Tibial nerve (tissue), 4 donors: ENCODE data around the gene DKK3. TPM values are rescaled to one million over a fixed set of nuclear protein-coding genes. Genes with fewer than 3 reads are reported as not detected.

Experiments used
- DNase-seq, 2 donors: peaks; one replicate each; pipeline ENCODE4 v3.0.0-alpha.2; 2019; ENCODE audit warnings: low spot score in 2 of 2
- H3K27ac ChIP-seq, 4 donors: fragments of 200-600 bp; sonication (generic) in 3 of 4; one replicate each; pipeline ENCODE4 v1.5.1; 2017 to 2019; ENCODE audit warnings: mild to moderate bottlenecking in 1 of 4
- H3K27me3 ChIP-seq, 2 donors: fragments of 200-600 bp; sonication (generic) in 1 of 2; one replicate each; pipeline versions ENCODE4 v1.5.1 to v1.6.0; 2017 to 2019
- H3K36me3 ChIP-seq, 3 donors: fragments of 200-600 bp; sonication (generic); one replicate each; pipeline ENCODE4 v1.5.1; 2018 to 2019
- H3K4me1 ChIP-seq, 4 donors: fragments of 200-600 bp; sonication (generic) in 3 of 4; one replicate each; pipeline ENCODE4 v1.5.1; 2017 to 2019
- H3K4me3 ChIP-seq, 4 donors: fragments of 200-600 bp; sonication (generic) in 3 of 4; one replicate each; pipeline ENCODE4 v1.5.1; 2017 to 2019; ENCODE audit warnings: mild to moderate bottlenecking in 1 of 4, moderate library complexity in 1 of 4
- H3K9me3 ChIP-seq, 4 donors: fragments of 200-600 bp; sonication (generic) in 3 of 4; one replicate each; pipeline ENCODE4 v1.5.1; 2017 to 2019
- EP300 ChIP-seq, 2 donors: sonication (generic); formaldehyde crosslinking; IDR thresholded peaks; one replicate each; pipeline ENCODE4 v1.6.1; 2017; ENCODE audit warnings: antibody characterized with exemption in 2 of 2, mild to moderate bottlenecking in 1 of 2
- POLR2A ChIP-seq, 2 donors: fragments of 450-650 bp; IDR thresholded peaks; one replicate each; pipeline ENCODE4 v1.6.1; 2017; ENCODE audit warnings: antibody characterized with exemption in 2 of 2, mild to moderate bottlenecking in 2 of 2, moderate library complexity in 2 of 2
- WGBS, 2 donors: methylation state at CpG; one replicate each; pipeline ENCODE4 v1.1.5; 2018; 5-methylcytosine and 5-hydroxymethylcytosine counted together
- total RNA-seq, 4 donors: library from RNA; depleted of rRNA; stranded (reverse); fragments of >200 nt; gene quantifications; one replicate each; pipeline ENCODE4 v1.1.0, GENCODE V29; 2016
- TF ChIP-seq, protein P1 (sequence below), 5 experiments: fragments of 200-600 bp in 3 of 5; fragments of 450-650 bp in 2 of 5; sonication (generic) in 3 of 5; IDR thresholded peaks; one replicate each; pipeline ENCODE4 v1.5.1; 2016 to 2019; ENCODE audit warnings: antibody characterized with exemption in 5 of 5, mild to moderate bottlenecking in 3 of 5, moderate library complexity in 2 of 5

The DKK3 gene
- total RNA-seq, 4 donors from 2014 or later = 192 to 446 (median 254) TPM

DNA sequence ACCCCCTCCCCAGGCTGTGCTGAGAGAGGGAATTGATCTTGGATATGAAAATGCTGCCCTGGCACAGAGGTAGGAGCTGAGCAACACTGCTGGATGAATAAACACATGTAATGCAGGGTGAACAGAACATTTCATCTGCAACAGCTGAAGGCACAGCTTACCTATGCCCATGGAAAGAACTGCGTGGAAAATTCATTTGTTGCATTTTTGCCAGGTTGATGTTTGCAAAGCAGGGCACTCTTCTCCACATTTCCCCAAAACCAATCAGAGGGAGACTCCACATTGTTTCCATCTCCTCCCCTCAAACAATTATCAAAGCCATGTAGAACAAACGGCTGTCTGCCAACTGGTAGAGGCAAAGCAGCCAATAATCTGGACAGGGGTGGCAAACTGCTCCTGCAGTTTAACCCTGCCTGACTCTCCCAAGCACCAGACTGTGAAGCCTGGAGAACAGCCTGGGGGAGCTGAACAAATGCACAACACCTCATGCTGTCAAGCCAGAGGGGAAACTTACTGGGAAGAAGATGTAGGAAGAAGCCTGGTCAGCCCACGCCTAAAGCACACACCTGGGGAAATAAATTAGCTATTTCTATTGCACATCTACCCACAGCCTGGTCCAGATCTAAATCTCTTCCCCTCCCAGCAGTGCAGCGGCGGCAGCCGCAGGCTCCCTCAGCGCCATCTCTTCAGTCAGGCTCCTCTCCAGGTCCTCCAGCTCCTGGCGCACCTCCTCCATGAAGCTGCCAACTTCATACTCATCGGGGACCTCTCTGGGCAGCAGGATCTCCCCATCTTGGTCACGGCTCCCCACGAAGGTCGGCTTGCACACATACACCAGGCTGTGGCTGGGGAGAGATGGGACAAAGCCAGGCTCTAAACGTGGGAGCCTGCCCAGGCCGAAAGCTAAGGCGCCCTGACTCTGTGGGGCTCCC lies 44.3 kb downstream of the DKK3 start:
- Histone ChIP-seq H3K9me3 (peaks cover 0 to 5% (median 0%) of the 10 kb centered on the region in 4 donors), H3K27me3 (no peaks in the 10 kb centered on the region), H3K4me1 (peaks cover 0 to 30% (median 6%) of the 10 kb centered on the region in 4 donors), H3K4me3 (no peak overlapping the region), H3K27ac (peak overlapping the region in 2 of 4 donors; percentile 13 to 27), H3K36me3 (peaks cover 0 to 61% (median 0%) of the 10 kb centered on the region in 3 donors)
- 74 to 76% methylated on average over 15 of the region's 15 CpGs for WGBS, 2 donors
- TF ChIP-seq EP300 (IDR thresholded peaks at IDR 0.05) (no peak), POLR2A (IDR thresholded peaks at IDR 0.05) (no peak)
- TF ChIP-seq, protein P1, sequence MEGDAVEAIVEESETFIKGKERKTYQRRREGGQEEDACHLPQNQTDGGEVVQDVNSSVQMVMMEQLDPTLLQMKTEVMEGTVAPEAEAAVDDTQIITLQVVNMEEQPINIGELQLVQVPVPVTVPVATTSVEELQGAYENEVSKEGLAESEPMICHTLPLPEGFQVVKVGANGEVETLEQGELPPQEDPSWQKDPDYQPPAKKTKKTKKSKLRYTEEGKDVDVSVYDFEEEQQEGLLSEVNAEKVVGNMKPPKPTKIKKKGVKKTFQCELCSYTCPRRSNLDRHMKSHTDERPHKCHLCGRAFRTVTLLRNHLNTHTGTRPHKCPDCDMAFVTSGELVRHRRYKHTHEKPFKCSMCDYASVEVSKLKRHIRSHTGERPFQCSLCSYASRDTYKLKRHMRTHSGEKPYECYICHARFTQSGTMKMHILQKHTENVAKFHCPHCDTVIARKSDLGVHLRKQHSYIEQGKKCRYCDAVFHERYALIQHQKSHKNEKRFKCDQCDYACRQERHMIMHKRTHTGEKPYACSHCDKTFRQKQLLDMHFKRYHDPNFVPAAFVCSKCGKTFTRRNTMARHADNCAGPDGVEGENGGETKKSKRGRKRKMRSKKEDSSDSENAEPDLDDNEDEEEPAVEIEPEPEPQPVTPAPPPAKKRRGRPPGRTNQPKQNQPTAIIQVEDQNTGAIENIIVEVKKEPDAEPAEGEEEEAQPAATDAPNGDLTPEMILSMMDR (IDR thresholded peaks at IDR 0.05) = no peak
- DNase-seq = no peak

DNA sequence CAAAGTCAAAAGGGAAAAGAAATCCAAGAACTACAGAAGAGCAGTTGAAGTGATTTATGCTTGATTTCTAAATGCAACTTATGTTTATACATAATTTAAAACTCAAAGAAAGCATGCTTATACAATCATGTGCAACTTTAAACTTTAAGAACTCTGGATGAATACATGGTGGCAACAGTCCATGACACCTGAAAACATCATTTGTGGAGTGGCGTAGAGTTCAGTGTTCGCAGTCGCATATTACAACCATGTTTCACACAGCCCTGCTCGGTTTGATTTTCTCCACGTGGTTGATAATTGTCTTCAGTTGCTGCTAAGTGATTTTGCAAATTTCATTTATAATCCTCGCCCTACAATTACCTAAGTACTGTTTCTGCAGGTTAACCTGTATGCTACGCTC lies 45.4 kb downstream of the DKK3 start:
- peaks cover 0 to 5% (median 0%) of the 10 kb centered on the region in 4 donors for H3K9me3 ChIP-seq
- DNase-seq = no peak
- peaks cover 0 to 20% (median under 1%) of the 10 kb centered on the region in 4 donors for H3K4me1 ChIP-seq
- peaks cover 0 to 66% (median 0%) of the 10 kb centered on the region in 3 donors for H3K36me3 ChIP-seq
- TF ChIP-seq POLR2A (IDR thresholded peaks at IDR 0.05) = no peak
- no peaks in the 10 kb centered on the region for H3K27me3 ChIP-seq
- WGBS, 2 donors = 82% methylated on average over 7 of the region's 7 CpGs
- H3K27ac ChIP-seq = no peak overlapping the region
- H3K4me3 ChIP-seq = no peak overlapping the region

DNA sequence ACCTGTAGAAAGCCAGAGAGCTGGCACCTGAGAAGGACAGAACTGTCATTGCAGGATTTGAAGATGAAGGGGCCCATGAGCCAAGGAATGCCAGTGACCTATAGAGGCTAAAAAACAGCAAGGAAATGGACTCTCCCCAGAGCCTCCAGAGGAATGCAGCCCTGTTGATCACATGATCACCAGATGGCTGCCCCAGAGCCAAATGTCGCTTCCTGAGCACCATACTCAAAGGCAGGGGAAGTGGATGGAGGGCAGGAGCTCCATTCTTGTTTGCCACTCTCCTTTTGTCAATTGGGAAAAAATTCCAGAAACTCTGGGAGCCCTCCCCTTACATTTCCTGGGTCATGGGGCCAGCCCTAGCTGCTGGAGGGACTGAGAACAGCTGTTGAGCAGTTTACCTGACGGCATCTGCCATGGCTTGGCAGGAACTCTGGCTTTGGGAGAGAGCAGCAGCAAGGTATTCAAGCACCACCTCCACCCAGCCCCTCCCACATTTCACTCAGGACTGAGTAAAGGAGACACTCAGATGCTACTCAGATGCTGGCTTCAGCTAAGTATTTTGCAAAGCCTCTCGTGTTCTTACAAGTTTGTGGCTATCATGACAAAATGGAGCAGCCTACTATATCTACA lies 46.9 kb downstream of the DKK3 start:
- H3K27ac ChIP-seq = no peak overlapping the region
- WGBS, 2 donors = 99 to 100% methylated on average over 3 of the region's 3 CpGs
- peaks cover 0 to 5% (median 0%) of the 10 kb centered on the region in 4 donors for H3K9me3 ChIP-seq
- DNase-seq = no peak
- no peak overlapping the region for H3K4me3 ChIP-seq
- H3K36me3 ChIP-seq = peaks cover 0 to 66% (median 1%) of the 10 kb centered on the region in 3 donors
- H3K4me1 ChIP-seq = peaks cover 0 to 8% (median 0%) of the 10 kb centered on the region in 4 donors
- TF ChIP-seq, protein P1 (IDR thresholded peaks at IDR 0.05) = no peak
- TF ChIP-seq EP300 (IDR thresholded peaks at IDR 0.05) = no peak
- TF ChIP-seq POLR2A (IDR thresholded peaks at IDR 0.05) = no peak
- no peaks in the 10 kb centered on the region for H3K27me3 ChIP-seq

DNA sequence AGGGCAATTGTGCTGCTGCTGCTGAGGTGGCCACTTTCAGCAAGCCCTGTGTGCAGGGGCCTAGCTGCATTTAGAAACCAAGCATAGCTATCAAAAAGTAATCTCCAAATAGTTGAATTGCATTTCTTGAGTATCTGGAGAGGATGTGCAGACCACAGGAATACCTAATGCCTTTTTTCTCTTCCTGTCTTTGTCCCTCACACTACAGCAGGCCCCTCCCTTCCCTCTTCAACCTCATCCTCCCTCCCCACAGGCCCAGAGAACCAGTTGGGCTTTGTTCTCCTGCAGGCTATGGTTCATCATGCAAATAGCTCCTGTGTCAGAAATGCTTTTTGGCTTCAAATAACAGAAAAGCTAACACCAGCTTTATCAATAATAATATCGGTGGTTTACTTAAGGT lies 47.7 kb downstream of the DKK3 start:
- no peak overlapping the region for H3K27ac ChIP-seq
- no peaks in the 10 kb centered on the region for H3K27me3 ChIP-seq
- H3K4me1 ChIP-seq = peaks cover 0 to 8% (median 0%) of the 10 kb centered on the region in 4 donors
- H3K36me3 ChIP-seq = peaks cover 0 to 66% (median 7%) of the 10 kb centered on the region in 3 donors
- no peak overlapping the region for H3K4me3 ChIP-seq
- H3K9me3 ChIP-seq = peaks cover 0 to 5% (median 0%) of the 10 kb centered on the region in 4 donors
- TF ChIP-seq, protein P1 (IDR thresholded peaks at IDR 0.05) = no peak
- TF ChIP-seq POLR2A (IDR thresholded peaks at IDR 0.05) (no peak), EP300 (IDR thresholded peaks at IDR 0.05) (no peak)
- DNase-seq = no peak
- WGBS, 2 donors = 88 to 94% methylated on average over 1 of the region's 1 CpG

DNA sequence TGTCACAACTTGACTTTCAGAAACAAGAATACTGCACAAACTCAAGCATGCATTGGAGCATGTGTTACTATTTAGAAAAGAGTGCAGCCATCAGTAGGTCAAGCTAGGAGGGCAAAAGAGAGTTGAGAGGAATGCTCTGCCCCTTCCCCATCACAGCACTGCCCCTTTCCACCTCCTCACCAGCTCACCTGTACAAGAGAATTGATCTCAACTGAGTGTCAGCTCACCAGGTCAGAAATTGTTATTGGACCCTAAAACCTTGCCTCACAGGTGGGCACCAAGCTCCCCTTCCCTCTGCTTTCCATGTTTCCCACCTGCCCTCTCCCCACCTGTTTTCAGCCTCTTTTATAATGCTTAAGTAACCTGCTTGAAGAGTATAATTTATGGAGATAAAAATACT lies 48.8 kb downstream of the DKK3 start:
- H3K27ac ChIP-seq = no peak overlapping the region
- H3K9me3 ChIP-seq = peaks cover 0 to 5% (median 0%) of the 10 kb centered on the region in 4 donors
- peaks cover 0 to 5% (median 0%) of the 10 kb centered on the region in 4 donors for H3K4me1 ChIP-seq
- TF ChIP-seq EP300 (IDR thresholded peaks at IDR 0.05) (no peak), POLR2A (IDR thresholded peaks at IDR 0.05) (no peak)
- TF ChIP-seq, protein P1 (IDR thresholded peaks at IDR 0.05) = no peak
- H3K36me3 ChIP-seq = peaks cover 0 to 66% (median 7%) of the 10 kb centered on the region in 3 donors
- no peak overlapping the region for H3K4me3 ChIP-seq
- DNase-seq = no peak
- no peaks in the 10 kb centered on the region for H3K27me3 ChIP-seq
